Stimulated activated CD4-positive, alpha-beta T cell treated with anti-CD3 and anti-CD28 coated beads, Interleukin-1b, Interleukin-23, amount 100 ng/mL, for 48 hours (primary cell): Measurements from ENCODE around the gene CSNK2A3.
"Not testable (repeated sequence)": the region's sequence is repeated elsewhere in the genome, so short reads cannot be mapped to it uniquely, and the experiment has no call there.

Experiments
- DNase-seq: peaks from one replicate; pipeline ENCODE4 v3.0.0-alpha.2; 2020

Gene CSNK2A3

DNA sequence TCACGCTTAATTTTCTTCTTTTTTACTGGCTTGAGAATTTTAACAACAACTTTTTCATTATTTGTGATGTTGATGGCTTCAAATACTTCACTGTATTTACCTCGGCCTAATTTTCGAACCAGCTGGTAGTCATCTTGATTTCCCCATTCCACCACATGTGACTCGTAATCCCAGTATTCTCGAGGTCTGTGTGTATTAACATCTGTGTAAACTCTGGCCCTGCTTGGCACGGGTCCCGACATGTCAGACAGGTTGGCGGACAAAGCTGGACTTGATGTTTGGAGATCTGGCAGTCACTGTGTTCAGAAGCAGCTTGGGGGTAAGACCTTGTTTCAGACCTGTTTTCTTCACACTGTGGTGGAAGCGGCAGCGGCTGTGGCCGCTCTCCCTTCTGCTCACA is at the start of gene CSNK2A3:
Gene CSNK2A3 (minus strand): TSS at position 373 of the 400 bp plus-strand sequence. CDS start 131 bp downstream, at position 242.
- not testable (repeated sequence) for DNase-seq

DNA sequence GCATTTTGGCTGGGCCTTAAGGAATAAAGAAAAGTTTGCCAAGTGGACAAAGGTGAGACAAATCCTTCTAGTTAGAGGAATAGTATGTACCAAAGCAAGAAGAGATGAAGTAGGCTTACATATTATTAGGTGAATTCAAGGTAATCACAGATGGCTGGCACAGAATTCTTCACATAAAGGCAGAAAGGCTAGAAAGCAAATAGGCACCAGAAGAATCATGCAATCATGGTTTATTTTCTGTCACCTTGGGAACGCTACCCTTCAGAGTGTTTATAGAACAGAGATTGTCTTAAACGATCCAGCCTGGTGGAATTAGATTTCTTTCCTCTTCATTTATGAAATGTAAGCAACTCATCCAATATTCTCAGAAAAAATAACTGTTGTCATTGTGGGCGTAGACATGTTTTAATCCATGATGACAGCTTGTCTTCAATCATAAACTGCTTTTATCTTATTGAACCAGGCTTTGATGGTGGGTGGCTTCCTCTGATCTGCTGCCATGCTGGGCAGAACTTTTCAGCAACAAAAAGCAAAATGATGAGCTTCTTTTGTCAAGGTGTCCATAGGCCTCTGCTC is 49.0 kb upstream of the CSNK2A3 start:
- DNase-seq, result no peak

DNA sequence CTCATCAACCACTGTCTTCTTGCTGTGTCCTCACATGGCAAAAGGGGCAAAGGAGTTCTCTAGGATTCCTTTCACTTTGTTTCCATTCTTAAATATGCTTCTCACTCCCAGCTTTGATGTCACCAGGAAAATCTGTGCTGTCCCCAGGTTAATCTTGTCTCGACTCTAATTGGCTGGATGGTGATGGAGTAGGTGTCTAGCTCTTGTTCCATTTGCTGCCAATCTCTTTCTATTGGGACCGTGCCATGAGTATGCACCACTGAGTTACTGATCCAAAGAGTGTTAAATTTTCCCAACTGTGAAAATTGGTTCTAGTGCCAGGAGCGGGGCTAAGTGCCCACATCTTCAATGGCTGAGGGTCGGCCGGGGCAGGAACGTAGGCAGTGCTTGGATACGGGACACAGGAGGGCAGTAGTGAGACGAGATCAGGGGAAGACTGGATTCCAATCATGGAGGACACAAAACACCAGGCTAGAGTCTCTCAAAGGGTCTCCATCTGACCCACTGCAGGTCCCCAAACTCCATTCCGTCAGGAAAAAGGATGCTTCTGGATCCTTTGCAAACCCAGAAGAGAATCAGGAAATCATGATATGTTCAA is 47.7 kb upstream of the CSNK2A3 start:
- DNase-seq, result no peak

DNA sequence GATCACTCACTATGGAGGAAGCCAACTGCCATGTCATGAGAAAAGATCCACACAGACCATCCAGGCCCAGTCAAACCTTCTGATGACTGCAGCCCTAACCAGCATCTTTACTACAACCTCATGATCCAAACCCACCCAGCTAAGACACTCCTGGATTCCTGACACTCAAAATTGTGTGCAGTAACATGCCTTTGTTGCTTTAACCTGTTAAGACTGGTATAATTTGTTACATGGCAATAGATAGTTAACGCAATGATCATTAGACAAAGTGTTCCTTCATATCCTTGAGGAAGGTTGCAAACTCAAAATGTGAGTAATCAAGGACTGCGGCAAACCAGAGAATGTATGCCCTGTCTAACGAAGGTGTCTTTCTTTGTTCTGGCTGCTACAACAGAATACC is 47.1 kb upstream of the CSNK2A3 start:
- DNase-seq, result no peak

DNA sequence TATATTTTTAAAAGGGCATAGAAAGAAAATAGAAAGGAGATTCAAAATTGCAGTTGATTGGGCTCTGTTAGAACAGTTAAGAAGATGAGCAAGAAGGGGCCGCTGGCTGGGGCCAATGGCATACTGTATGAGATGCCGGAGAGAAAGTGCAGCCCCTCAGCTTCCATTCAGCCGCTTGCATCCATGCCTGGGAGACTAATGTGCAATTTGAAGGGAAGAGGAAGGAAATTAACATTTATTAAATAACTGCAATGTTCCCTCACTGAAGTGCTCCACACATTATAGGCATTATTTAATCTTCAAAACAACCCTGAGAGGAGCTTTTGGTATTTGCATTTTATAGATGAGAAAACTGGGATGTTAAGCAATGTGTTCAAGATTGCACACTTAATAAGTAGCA is 44.7 kb upstream of the CSNK2A3 start:
- DNase-seq, result no peak

DNA sequence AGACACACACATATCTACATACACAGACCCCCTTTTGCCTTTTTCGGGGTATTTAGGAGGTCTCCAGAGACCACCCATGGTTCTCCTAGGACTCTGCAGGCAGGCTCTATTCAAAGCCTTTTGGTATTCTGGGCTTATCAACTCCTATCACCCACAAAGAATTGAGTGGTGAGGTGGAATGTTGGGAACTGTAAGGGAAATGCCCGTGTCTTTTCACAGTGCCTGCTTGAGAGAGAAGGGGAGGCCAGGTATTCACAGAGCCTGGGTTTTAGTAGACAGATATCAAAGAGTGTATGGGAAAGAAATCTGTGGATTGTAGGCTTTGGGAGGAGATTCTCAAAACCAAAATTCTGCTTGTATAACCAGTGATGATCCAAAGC is 44.0 kb upstream of the CSNK2A3 start:
- DNase-seq, result no peak

DNA sequence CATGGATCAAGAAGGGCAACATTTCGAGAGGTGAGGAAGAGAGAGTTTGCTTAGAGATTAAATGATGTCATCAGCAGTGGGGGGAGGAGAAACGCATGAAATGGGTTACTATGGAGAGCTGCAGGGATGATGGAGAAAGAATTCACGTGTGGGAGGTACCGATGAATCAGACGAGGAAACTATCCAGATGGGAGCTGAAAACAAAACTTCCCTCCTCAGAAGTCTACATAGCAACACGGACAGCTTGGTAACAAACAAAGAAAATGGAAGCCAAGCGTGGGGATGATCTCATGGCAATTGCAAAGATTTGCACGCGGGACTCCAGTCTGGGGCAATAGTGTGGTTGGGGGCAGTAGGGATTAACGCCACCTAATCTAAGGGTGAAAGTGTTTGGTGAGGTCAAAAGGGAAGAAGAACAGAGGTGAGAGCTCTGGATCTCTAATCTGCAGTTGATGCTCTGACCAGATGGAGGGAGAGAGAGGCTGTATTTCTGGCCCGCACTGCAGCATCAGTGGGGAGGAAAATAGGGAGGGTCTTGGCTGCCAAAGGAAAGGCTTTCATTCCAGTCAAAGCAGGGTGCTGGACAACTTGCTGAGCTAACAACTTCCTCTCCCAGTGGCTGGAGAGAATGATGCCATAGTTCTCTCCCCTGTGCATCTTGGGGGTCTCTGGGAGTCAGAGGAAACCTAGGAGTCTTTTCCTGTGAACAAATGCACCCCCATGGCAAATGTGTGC is 43.4 kb upstream of the CSNK2A3 start:
- DNase-seq, result no peak

DNA sequence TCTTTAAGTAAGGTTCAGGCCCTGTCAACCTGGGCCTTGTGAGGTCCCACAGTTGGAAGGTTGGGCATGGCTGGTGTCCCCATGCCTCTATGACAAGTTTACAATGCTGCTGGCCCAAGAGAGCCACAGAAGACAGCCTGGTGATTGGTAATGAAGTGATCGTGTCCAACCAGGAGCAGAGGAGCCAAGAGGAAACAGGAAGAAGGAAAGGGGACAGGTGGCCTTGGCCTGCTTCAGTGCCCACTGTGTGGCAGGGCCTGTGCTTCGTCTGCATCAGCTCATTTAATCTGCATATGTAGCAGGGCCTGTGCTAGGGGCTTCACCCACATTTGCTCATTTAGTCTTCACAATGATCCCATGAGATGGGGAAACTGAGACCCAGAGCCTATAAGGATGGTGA is 42.1 kb upstream of the CSNK2A3 start:
- DNase-seq, result no peak

DNA sequence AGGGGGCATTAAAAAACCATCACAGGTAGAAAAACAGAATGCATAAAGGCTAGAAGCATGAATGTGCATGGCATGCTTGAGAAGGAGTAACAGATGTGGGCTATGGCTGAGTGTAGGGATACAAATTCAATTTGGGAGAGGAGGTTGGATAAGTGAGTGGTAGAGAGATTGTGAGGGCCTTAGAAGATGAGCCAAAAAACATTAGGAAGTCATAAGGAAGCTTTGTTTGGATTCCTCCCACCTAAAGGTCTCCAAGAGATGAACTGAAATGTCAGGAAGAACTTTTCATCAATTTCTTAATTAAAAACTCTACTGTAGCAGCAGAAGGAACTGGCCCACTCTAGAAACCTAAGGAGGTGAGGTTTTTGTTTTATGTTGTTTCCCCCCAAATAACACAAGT is 41.2 kb upstream of the CSNK2A3 start:
- no peak for DNase-seq

DNA sequence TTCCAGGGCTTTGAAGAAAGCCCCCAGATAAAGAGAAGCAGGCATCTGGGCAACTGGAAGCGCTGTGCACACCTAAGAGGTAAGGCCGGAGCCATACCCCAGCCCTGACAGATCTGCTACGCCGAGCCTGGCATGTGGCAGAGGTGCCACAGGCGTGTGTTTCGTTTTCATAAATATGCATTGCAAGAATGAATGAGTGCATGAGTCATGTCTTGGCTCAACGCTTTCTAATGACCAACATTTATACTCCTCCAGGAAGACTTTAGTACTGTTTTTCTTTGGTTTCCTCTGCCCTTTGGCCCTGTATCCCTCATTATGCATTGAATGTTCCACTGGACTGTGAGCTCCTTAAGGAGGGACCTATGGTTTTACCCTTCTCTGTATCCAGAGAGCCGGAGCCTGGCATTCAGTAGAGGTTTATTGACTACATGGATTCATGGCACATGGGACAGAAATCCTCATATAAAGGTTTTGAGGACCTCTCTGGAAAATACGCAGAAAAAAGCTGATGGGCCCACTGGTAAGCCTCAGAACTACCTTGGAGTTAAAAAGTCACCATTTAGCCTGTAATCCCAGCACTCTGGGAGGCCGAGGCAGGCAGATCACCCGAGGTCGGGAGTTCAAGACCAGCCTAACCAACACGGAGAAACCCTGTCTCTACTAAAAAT is 38.9 kb upstream of the CSNK2A3 start:
- no peak for DNase-seq

DNA sequence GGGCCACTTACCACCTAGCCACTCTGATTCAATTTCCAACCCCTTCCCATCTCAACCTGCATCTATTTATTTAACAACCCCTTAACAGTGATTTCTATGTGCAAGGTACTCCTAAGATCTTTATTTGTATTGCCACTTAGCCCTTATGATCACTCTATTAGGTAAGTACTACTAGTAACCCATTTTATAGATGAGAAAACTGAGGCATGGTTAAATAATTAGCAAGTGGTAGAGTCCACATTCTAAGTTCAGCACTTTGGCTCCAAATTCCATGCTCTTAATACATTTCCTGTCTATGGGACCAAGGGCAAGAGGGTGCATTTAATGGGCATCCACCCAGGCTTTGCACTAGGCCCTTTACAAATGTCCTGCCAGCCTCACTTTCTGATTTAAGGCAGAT is 38.1 kb upstream of the CSNK2A3 start:
- no peak for DNase-seq

DNA sequence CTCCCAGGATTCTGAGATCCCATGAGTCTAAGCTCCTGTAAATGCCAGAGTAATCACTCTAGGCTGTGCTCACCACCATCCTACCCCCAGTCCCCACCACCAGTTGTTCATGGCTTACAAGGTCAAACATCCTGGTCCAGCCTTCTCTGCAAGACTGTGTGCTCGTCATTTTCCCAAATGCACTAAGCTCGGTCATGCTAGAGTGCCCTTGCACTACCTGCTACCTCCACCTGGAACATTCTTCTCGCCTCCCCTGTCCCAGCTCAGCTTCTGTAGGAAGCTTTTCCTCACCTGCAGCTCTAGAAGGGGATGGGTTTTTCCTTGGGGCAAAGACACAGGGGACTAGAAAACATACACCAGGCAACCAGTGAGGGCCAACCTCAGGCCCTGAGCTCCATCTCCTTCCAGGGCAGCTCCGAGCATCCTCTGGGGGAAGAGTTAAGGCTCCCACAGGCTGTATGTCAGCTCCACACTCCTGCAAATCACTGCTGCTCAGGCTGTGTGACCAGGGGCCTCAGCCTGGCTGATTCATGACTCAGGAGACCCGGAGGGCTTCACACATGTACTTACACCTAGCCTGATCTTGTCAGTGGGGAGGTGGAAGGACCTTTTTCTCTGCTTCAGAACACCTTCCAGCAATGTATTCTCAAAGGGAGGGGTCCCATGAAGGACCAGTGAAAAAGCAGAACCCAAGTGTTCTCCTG is 37.2 kb upstream of the CSNK2A3 start:
- no peak for DNase-seq

DNA sequence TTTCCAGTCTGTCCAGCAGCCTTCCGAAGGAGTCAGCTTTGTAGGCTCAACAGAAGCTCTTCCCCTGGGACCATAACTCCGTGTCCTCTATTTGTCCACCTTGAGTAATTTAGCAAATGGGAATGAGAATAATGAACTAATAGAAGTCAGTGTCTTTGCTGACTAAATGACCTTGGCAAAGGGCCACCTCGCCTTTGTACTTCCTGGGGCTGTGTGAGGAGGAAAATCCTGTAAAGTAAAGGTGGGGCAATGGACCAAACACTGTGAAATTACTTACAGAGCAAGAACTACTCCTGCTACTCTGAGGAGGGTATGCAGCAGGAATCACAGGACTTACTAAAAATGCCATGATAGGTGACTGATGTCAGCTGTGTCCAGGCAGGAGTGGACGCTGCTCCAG is 36.2 kb upstream of the CSNK2A3 start:
- DNase-seq, result no peak

DNA sequence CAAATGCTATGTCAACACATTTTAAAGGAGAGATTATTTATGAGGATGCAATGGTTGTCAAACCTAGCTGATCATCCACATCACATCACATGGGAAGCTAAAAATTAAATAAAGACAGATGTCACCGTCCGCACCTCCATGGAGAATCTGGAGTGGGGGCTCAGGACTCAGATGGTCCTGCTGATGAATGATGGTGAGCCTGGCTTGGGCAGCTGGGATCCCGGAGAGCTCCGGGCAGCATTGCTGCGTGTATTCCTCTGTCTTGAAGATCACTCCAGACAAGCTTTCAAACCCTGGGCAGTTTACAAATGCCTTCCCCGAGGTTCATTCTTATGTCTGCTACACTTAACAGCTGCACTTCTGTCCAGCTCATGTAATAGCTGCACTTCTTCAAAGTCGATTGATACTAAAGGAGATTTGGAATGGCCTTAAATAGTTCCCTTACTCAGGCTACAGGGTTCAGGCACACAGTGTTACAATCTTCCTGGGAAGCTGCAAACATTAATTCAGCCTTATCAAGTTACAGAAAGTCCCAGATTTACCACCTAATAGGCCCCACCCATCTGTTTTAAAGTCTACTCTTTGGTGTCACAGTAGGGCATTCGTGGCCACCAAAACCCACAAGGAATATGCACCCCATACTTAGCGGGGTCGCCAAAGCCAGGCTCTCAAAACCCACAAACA is 34.7 kb upstream of the CSNK2A3 start:
- DNase-seq, result no peak

DNA sequence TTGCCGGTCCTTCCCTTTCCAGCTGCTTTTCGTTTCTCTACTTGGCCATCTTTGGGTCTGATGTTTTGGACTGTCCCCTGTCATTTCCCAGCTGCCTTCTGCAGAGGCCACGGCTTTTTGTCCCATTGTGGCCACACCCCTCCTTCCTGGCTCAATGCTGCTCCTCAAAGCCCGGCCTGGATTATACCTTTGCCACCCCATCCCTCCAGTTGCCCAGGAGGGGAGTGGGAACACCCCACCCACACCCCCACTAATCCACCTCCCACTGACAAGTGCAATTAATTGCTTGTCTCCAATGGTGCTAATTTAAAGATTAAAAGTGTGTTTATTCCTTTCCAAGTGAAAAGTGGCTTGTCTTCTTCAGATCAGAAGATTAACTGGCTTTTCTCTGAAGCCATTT is 34.2 kb upstream of the CSNK2A3 start:
- DNase-seq, result no peak

DNA sequence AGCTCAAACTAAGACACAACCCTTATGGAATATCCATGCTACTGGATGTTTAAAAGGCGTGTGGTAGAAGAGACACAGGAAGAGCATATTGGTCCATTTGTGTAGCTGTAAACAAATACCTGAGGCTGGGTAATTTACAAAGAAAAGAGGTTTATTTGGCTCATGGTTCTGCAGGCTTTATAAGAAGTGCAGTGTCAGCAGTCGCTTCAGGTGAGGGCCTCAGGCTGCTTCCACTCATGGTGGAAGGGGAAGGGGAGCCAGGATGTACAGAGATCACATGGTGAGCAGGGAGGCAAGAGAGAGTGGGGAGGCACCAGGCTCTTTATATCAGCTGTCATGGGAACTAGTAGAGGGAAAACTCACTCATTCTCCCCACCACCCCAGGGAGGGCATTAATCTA is 31.8 kb upstream of the CSNK2A3 start:
- DNase-seq, result no peak

DNA sequence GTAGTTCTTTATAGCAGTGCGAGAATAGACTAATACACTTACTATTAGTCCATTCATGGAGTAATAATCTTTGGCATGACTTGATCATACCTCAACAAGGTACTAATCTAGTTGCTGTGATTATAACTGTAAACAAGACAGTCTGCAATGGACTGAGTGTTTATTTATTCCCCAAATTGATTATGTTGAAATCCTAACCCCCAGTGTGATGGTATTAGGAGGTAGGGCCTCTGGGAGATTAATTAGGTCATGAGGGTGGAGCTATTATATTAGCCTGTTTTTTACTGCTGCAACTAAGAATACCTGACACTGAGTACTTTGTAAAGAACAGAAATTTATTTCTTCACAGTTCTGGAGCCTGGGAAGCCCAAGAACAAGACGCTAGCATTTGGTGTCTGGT is 30.9 kb upstream of the CSNK2A3 start:
- no peak for DNase-seq

DNA sequence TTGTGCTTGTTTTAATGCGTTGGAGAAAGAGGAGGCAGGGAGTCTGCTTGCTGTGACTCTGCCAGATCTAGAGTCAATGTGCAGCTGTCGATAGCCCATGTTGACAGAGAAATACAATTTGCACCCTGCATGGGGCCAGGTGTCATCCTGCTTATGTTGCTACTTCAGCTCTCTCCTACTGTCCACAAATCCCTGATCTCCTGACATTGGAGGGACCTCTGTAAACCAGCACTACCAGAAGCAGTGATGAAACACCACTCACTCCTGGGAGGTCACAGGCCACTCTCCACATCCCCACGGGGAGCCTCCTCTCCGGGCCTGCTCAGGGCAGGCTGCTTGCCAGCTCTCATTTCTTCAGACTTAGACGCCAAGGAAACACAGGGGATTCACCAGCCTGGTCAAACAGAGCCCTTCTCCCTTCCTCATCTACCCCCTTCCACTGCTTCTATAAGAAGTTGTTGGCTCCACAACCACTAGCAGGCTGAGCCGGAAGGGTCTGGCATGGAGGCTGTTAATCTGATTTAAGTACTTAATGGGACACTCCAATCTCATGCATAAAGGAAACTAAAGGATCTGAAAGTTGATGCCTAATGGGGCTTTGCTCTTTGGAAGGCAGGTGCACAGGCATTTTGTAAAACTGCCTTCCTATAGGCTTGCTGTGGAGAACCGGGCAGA is 29.9 kb upstream of the CSNK2A3 start:
- DNase-seq, result no peak

DNA sequence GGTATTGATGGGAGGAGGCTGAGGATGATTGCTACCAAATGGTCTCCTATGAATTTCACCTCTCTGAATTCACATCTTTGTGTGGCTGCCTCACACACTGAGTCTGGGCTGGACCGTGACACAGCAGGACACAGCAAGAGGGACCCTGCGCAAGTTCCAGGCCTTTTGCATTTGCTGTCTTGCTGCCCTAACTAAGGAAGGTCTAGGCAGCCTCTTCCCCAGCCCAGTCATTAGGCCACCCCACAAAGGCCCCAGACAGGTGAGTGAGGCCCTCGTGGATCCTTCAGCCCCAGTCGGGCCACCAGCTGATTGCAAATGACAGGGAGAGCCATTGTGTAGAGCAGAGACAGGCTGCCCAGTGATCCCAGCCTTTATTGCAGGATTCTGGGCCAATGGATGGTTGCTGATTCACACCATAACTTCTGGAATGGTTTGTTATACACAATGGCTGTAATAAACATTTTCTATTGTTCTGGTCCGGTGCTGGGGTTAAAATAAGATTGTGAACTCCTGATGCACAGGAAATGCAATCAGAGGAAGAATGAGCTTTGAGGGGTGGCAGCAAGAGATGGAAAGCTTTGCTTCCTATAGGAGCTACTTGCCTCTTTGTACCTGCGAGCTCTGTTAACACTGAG is 28.5 kb upstream of the CSNK2A3 start:
- DNase-seq, result no peak

DNA sequence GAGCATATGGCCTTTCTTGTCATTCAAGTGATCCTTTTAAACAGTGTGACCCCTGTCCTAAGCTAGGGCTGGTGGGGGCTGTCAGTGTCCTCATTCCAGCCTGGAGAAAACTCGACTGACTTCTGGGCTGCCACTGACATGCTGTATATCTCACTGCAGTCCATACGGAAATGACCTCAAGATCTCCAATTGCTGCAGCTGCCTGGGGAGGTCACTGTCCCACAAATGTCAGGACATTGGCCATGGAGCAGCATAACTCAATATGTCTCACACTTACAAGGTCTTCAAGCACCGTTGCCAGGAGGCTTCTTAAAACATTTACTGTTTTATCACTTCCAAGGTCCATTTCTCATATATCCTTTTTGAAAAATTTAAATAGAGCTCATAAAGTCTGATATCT is 27.8 kb upstream of the CSNK2A3 start:
- no peak for DNase-seq

DNA sequence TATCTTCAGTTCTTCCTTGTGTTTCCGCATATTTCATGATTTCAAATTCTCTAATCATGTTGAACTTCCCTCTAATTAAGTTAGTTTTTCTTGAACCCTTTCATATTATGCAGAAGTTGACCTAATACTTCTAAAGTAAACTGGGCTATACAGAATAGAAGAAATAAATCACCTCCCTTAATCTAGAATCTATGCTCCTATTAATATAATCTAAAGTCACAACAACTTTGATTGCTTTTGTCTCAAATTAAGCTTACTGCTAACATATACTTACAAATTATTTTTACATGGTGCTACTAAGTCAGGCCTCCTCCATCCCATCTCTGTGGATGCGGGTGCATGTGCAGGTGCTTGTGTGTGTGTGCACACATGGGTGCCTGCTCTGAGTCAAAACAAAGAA is 27.3 kb upstream of the CSNK2A3 start:
- DNase-seq, result no peak

DNA sequence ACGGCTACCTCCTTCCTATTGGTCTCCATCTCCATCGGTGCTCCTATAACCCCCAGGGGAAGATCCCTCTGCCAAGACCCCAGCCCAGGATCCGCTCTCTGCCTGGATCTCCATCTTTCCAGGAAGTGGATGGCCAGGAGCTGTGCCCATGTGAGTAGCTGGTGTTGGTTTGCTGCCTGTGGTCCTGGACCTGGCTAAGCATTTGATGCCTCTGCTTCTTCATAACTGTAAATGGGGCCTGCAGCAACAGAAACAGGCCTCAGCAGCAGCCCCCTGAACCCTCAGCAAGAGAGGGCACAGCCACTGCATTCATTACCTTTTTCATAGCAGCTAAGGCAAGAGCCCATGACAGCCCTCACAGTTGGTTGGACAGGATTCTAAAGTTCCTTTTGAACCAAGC is 26.6 kb upstream of the CSNK2A3 start:
- no peak for DNase-seq
